ENCODE measurements around the gene CHRNA3.

The CHRNA3 gene

GRCh38 chr15:78620527-78621421, at the start of gene CHRNA3:
Gene CHRNA3, minus strand, starts transcription at chr15:78620996. Its CDS starts 202 bp downstream, at chr15:78620794.
- no peak for DNase-seq

- no peak for DNase-seq
Observed at GRCh38 chr15:78668987-78669386, 48.2 kb upstream of the CHRNA3 start.

- no peak for DNase-seq
Observed at GRCh38 chr15:78667578-78668236, 46.9 kb upstream of the CHRNA3 start.

- no peak for DNase-seq
Observed at GRCh38 chr15:78666010-78666409, 45.2 kb upstream of the CHRNA3 start.

GRCh38 chr15:78663703-78664102, 42.9 kb upstream of the CHRNA3 start:
- no peak for DNase-seq

GRCh38 chr15:78662028-78662427, 41.2 kb upstream of the CHRNA3 start:
- no peak for DNase-seq

GRCh38 chr15:78661001-78661400, 40.2 kb upstream of the CHRNA3 start:
- DNase-seq: no peak

- no peak for DNase-seq
Observed at GRCh38 chr15:78660584-78660983, 39.8 kb upstream of the CHRNA3 start.

- no peak for DNase-seq
Observed at GRCh38 chr15:78658823-78659222, 38.0 kb upstream of the CHRNA3 start.

GRCh38 chr15:78654272-78654671, 33.5 kb upstream of the CHRNA3 start:
- DNase-seq: no peak

- no peak for DNase-seq
Observed at GRCh38 chr15:78651930-78652615, 31.3 kb upstream of the CHRNA3 start.

GRCh38 chr15:78651007-78651406, 30.2 kb upstream of the CHRNA3 start:
- DNase-seq: no peak

GRCh38 chr15:78650022-78650421, 29.2 kb upstream of the CHRNA3 start:
- no peak for DNase-seq

- no peak for DNase-seq
Observed at GRCh38 chr15:78645009-78645408, 24.2 kb upstream of the CHRNA3 start.

- no peak for DNase-seq
Observed at GRCh38 chr15:78642331-78642730, 21.5 kb upstream of the CHRNA3 start.

- no peak for DNase-seq
Observed at GRCh38 chr15:78641749-78642275, 21.0 kb upstream of the CHRNA3 start.

- no peak for DNase-seq
Observed at GRCh38 chr15:78641102-78641748, 20.4 kb upstream of the CHRNA3 start, which contains the start of gene CHRNB4. Gene CHRNB4, minus strand, starts transcription at chr15:78641210. Its CDS starts 77 bp downstream, at chr15:78641133.

- DNase-seq: no peak
Observed at GRCh38 chr15:78640527-78641101, 19.8 kb upstream of the CHRNA3 start.

GRCh38 chr15:78638658-78639314, 18.0 kb upstream of the CHRNA3 start:
- DNase-seq: no peak

- no peak for DNase-seq
Observed at GRCh38 chr15:78637776-78638435, 17.1 kb upstream of the CHRNA3 start.

- no peak for DNase-seq
Observed at GRCh38 chr15:78636378-78636859, 15.6 kb upstream of the CHRNA3 start.
